Heart left ventricle (tissue), 16 donors: ENCODE results near the gene CASP8. TPM values are rescaled to one million over a fixed set of nuclear protein-coding genes. Genes with fewer than 3 reads are reported as not detected.

Experiments used
- ATAC-seq, 4 donors: fragments of 200-7000 bp; cut with Tn5 transposase; one replicate each; pipeline ENCODE4 v1.9.1; 2020 to 2022; ENCODE audit warnings: moderate library complexity in 4 of 4, mild to moderate bottlenecking in 3 of 4, moderate number of reproducible peaks in 1 of 4
- DNase-seq, 5 donors: peaks; one replicate each; pipeline ENCODE4 v3.0.0-alpha.2; 2020
- H3K27ac ChIP-seq, 12 donors: fragments of 200-600 bp; sonication (generic) in 4 of 12; one replicate each; pipeline versions ENCODE4 v1.5.0 to v1.8.0; 2016 to 2022; ENCODE audit warnings: mild to moderate bottlenecking in 2 of 12
- H3K27me3 ChIP-seq, 9 donors: fragments of 200-600 bp; sonication (generic) in 2 of 9; one replicate each; pipeline versions ENCODE4 v1.5.1 to v1.8.0; 2016 to 2022; ENCODE audit warnings: mild to moderate bottlenecking in 3 of 9
- H3K36me3 ChIP-seq, 9 donors: fragments of 200-600 bp; sonication (generic) in 2 of 9; one replicate each; pipeline versions ENCODE4 v1.5.0 to v1.8.0; 2018 to 2022; ENCODE audit warnings: mild to moderate bottlenecking in 2 of 9
- H3K4me1 ChIP-seq, 12 donors: fragments of 200-600 bp; sonication (generic) in 4 of 12; one replicate each; pipeline versions ENCODE4 v1.5.0 to v1.8.0; 2016 to 2022; ENCODE audit warnings: mild to moderate bottlenecking in 3 of 12
- H3K4me3 ChIP-seq, 12 donors: fragments of 200-600 bp; sonication (generic) in 4 of 12; one replicate each; pipeline versions ENCODE4 v1.5.0 to v1.8.0; 2017 to 2022; ENCODE audit warnings: mild to moderate bottlenecking in 9 of 12, moderate library complexity in 4 of 12
- H3K9me3 ChIP-seq, 12 donors: fragments of 200-600 bp; sonication (generic) in 4 of 12; one replicate each; pipeline versions ENCODE4 v1.5.0 to v1.8.0; 2016 to 2022; ENCODE audit warnings: mild to moderate bottlenecking in 1 of 12
- CTCF ChIP-seq, 12 donors: fragments of 200-600 bp; sonication (generic) in 4 of 12; IDR thresholded peaks; one replicate each; pipeline versions ENCODE4 v1.5.0 to v1.8.0; 2018 to 2022; ENCODE audit warnings: antibody characterized with exemption in 12 of 12, mild to moderate bottlenecking in 5 of 12
- POLR2A ChIP-seq, 2 donors: fragments of 450-650 bp; IDR thresholded peaks; one replicate each; pipeline ENCODE4 v1.6.1; 2017; ENCODE audit warnings: antibody characterized with exemption in 2 of 2, mild to moderate bottlenecking in 2 of 2, moderate library complexity in 2 of 2
- WGBS, 4 donors: extraction: QIAGEN DNeasy Blood & Tissue Kit in 2 of 4; methylation state at CpG; one replicate each; pipeline versions ENCODE4 v1.1.5 to v1.1.7; 2013 to 2018; 5-methylcytosine and 5-hydroxymethylcytosine counted together
- intact Hi-C, 10 donors: fragments of 100-400 bp; cut with DNase I; formaldehyde crosslinking; loops; one replicate each; pipeline versions ENCODE4 v1.11.1 to v1.14.2; 2022
- polyA plus RNA-seq, 2 donors: library from polyadenylated mRNA; stranded (reverse); fragments of 200-250 nt; gene quantifications; one replicate each; pipeline ENCODE4 v1.2.3, GENCODE V29; 2013
- total RNA-seq, 9 donors: library from RNA; depleted of rRNA in 2 of 9; stranded (reverse); fragments of >200 nt in 2 of 9; fragmentation: NEBNext Ultra II Directional in 3 of 9; extraction: Animal tissue kit (Norgen Biotek cat#: 25700) in 3 of 9; gene quantifications; one replicate each; pipeline versions ENCODE4 v1.1.0 to v1.2.4, GENCODE V29; 2016 to 2023
- donor health status: ischemic (EF 13 %, LVEDD 7.1; RV severe dilation, severe dysfunction).
- donor health status: healthy with polysubstance abuse.
- donor health status: DM: no; HTN: yes; CAD: no.
- donor health status: DM: no; HTN: no; CAD: no.
- donor health status: ischemic (EF 25% LVEDD 6.9; RV normal size, moderate dysfunction).
- donor health status: ischemic (EF 25% LVEDD 5.7; RV mildly dilated, moderate dysfunction).
- donor health status: healthy.
- donor health status: DM: yes; HTN: yes; CAD: no.
- donor health status: ischemic (EF 35%, LVEDD 5.7; RV mildly dilated, moderate dysfunction).
- donor health status: nonischemic (EF 11% LVEDD 7.7; RV severe dilation, severe dysfunction).
- donor health status: DM: yes; HTN: yes; CAD: no.
- donor health status: PGD.
- donor health status: ischemic (EF 29% LVEDD 5.4; RV normal size, mild dysfunction).
- donor health status: nonischemic (EF 23%, LVEDD 6.1; RV moderate dilation, normal function).

Gene CASP8
- total and polyA plus RNA-seq, 11 donors, result 1.8 to 15.7 (median 2.9) TPM

GRCh38 chr2:201232467-201232815 is 27.9 kb upstream of the CASP8 start:
- DNase-seq (no peak), ATAC-seq (no peak)
- Histone ChIP-seq H3K4me1 (peaks cover 0 to 68% (median 16%) of the 10 kb centered on the region in 12 donors), H3K4me3 (peak overlapping the region in 1 of 12 donors; percentile 64), H3K9me3 (no peaks in the 10 kb centered on the region), H3K27me3 (no peaks in the 10 kb centered on the region), H3K36me3 (no peaks in the 10 kb centered on the region), H3K27ac (peak overlapping the region in 4 of 12 donors; percentile 12 to 74 (median 38))
- intact Hi-C loops, result loop anchor here in 9 of 10 donors (1.0 to 10.0 kb wide), 14 partner anchors 42 to 392 kb away; partner anchors contain the start of genes CASP10 (in 6 of the 9), CFLAR (in 3 of the 9), ORC2 (in 2 of the 9) and STRADB (in 1 of the 9)
- TF ChIP-seq POLR2A (IDR thresholded peaks at IDR 0.05), result no peak
- peak in 1 of 12 donors; percentile 6 for TF ChIP-seq CTCF (IDR thresholded peaks at IDR 0.05)
- 41 to 69% (median 47%) methylated on average over 3 of the region's 3 CpGs for WGBS, 4 donors

- intact Hi-C loops, result loop anchor here in 9 of 10 donors (2.0 to 10.0 kb wide), 13 partner anchors 43 to 391 kb away; partner anchors contain the start of genes CFLAR (in 3 of the 9), CASP10 (in 2 of the 9), ORC2 (in 2 of the 9) and STRADB (in 1 of the 9)
Observed at GRCh38 chr2:201233192-201233811, 27.0 kb upstream of the CASP8 start.

GRCh38 chr2:201233812-201234662 is 26.3 kb upstream of the CASP8 start:
- Histone ChIP-seq H3K27ac (peak overlapping the region in 8 of 12 donors; percentile 19 to 74 (median 54)), H3K4me3 (peak overlapping the region in 11 of 12 donors; percentile 13 to 64 (median 33)), H3K9me3 (no peaks in the 10 kb centered on the region), H3K27me3 (no peaks in the 10 kb centered on the region), H3K36me3 (no peaks in the 10 kb centered on the region), H3K4me1 (peaks cover 0 to 66% (median 16%) of the 10 kb centered on the region in 12 donors)
- peak in 1 of 4 donors; percentile 13 for ATAC-seq
- intact Hi-C loops, result loop anchor here in 9 of 10 donors (2.0 to 10.0 kb wide), 13 partner anchors 43 to 391 kb away; partner anchors contain the start of genes CFLAR (in 3 of the 9), CASP10 (in 2 of the 9), ORC2 (in 2 of the 9) and STRADB (in 1 of the 9)
- 79 to 89% (median 81%) methylated on average over 21 of the region's 21 CpGs for WGBS, 4 donors
- no peak for TF ChIP-seq CTCF (IDR thresholded peaks at IDR 0.05)
- TF ChIP-seq POLR2A (IDR thresholded peaks at IDR 0.05), result no peak
- DNase-seq, result no peak

More at GRCh38 chr2:201233192-201233811, 27.0 kb upstream of the CASP8 start:
- ATAC-seq, result peak; percentile 35 to 80 (median 66)
- Histone ChIP-seq H3K9me3 (no peaks in the 10 kb centered on the region), H3K27ac (peak overlapping the region in 8 of 12 donors; percentile 19 to 74 (median 54)), H3K4me3 (peak overlapping the region in 11 of 12 donors; percentile 13 to 64 (median 33)), H3K4me1 (peaks cover 0 to 70% (median 16%) of the 10 kb centered on the region in 12 donors), H3K36me3 (no peaks in the 10 kb centered on the region), H3K27me3 (no peaks in the 10 kb centered on the region)
- TF ChIP-seq POLR2A (IDR thresholded peaks at IDR 0.05) (peak in 1 of 2 donors; percentile 27), CTCF (IDR thresholded peaks at IDR 0.05) (no peak)
- peak; percentile 50 to 72 (median 63) for DNase-seq
- 41 to 56% (median 47%) methylated on average over 8 of the region's 8 CpGs for WGBS, 4 donors
